HEK293T (cell line): ENCODE measurements around the gene GDPD2.

Experiments used
- ELF4 ChIP-seq: fragments of 450-650 bp; IDR thresholded peaks from 2 replicates; pipeline ENCODE4 v1.6.1; 2017; ENCODE audit warnings: antibody characterized with exemption
- FOXK2 ChIP-seq: fragments of 450-650 bp; IDR thresholded peaks from 2 replicates; pipeline ENCODE4 v1.6.1; 2016; ENCODE audit warnings: mild to moderate bottlenecking
- FOXM1 ChIP-seq: fragments of 450-650 bp; IDR thresholded peaks from 2 replicates; pipeline ENCODE4 v1.6.1; 2017; ENCODE audit warnings: mild to moderate bottlenecking, borderline replicate concordance
- L3MBTL2 ChIP-seq: fragments of 450-650 bp; conservative IDR thresholded peaks from 2 replicates; pipeline ENCODE4 v1.6.1; 2016; ENCODE audit warnings: mild to moderate bottlenecking
- SP1 ChIP-seq: fragments of 450-650 bp; IDR thresholded peaks from 2 replicates; pipeline ENCODE4 v1.6.1; 2017
- TARDBP ChIP-seq: fragments of 450-650 bp; IDR thresholded peaks from 2 replicates; pipeline ENCODE4 v1.6.1; 2016

DNA sequence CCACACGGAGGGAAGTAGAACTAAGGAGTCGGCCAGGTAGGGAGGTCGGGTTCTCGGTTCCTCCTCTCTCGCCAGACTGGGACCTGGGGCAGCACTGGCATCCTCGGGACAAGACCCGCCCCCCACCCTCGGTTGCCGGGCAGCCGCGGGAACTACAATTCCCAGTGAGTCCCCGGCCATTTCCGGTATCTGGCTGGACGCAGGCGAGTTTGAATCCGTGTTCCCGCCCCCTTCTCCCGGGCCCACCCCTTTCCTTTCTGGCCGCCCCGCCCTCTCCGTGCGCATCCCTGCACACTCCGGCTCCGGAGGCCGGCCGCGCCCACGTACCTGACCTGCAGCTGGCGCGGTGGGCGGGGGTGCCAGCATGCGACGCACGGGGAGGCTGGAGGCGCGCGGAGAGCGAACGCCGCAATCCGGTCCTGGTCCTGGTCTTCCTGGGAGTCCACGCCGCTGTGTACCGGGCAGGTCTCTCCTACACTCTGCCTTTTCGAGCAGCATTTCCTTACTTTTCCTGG is 11.3 kb downstream of the GDPD2 start:
- no peak for TF ChIP-seq SP1
- TF ChIP-seq TARDBP, result no peak
- no peak for TF ChIP-seq FOXK2
- TF ChIP-seq FOXM1, result no peak
- TF ChIP-seq ELF4, result no peak
- no peak for TF ChIP-seq L3MBTL2
